Cortex of kidney (tissue), 1 donor: Measurements from ENCODE around the gene EYS.

Experiments used
- DNase-seq: peaks from one replicate; lab custom pipeline; 2025; lab: John Stamatoyannopoulos, UW

The EYS gene

GRCh38 chr6:65707126-65707826 is at the start of gene EYS:
EYS (minus strand) TSS chr6:65707226; CDS start chr6:65495410, 211,816 bp downstream.
- no peak for DNase-seq

GRCh38 chr6:65746302-65746701 is 39.3 kb upstream of the EYS start:
- DNase-seq = no peak

GRCh38 chr6:65745614-65746013 is 38.6 kb upstream of the EYS start:
- DNase-seq = no peak

- DNase-seq = no peak
Observed at GRCh38 chr6:65728879-65729479, 22.0 kb upstream of the EYS start.

- no peak for DNase-seq
Observed at GRCh38 chr6:65719101-65719500, 12.1 kb upstream of the EYS start.

- DNase-seq = no peak
Observed at GRCh38 chr6:65711531-65711930, 4.5 kb upstream of the EYS start.

- DNase-seq = no peak
Observed at GRCh38 chr6:65709099-65709830, 2.2 kb upstream of the EYS start.

GRCh38 chr6:65708162-65708561 is 1.1 kb upstream of the EYS start:
- no peak for DNase-seq

- no peak for DNase-seq
Observed at GRCh38 chr6:65706436-65706835, 590 bp downstream of the EYS start.

- no peak for DNase-seq
Observed at GRCh38 chr6:65701325-65701724, 5.7 kb downstream of the EYS start.

- no peak for DNase-seq
Observed at GRCh38 chr6:65700561-65700960, 6.5 kb downstream of the EYS start.

GRCh38 chr6:65692109-65692508 is 14.9 kb downstream of the EYS start:
- DNase-seq = no peak

- DNase-seq = no peak
Observed at GRCh38 chr6:65680232-65680631, 26.8 kb downstream of the EYS start.

GRCh38 chr6:65671922-65672321 is 35.1 kb downstream of the EYS start:
- DNase-seq = no peak

- no peak for DNase-seq
Observed at GRCh38 chr6:65667916-65668656, 38.9 kb downstream of the EYS start.

GRCh38 chr6:65650086-65650485 is 56.9 kb downstream of the EYS start:
- no peak for DNase-seq

GRCh38 chr6:65649392-65649791 is 57.6 kb downstream of the EYS start:
- DNase-seq = no peak

- no peak for DNase-seq
Observed at GRCh38 chr6:65646544-65646943, 60.5 kb downstream of the EYS start.

GRCh38 chr6:65642776-65643175 is 64.2 kb downstream of the EYS start:
- DNase-seq = no peak

GRCh38 chr6:65638047-65638831 is 68.8 kb downstream of the EYS start:
- DNase-seq = no peak

- DNase-seq = no peak
Observed at GRCh38 chr6:65637289-65638046, 69.6 kb downstream of the EYS start.
